Measurements from ENCODE around the gene TRIM15. TPM values are rescaled to one million over a fixed set of nuclear protein-coding genes. Genes with fewer than 3 reads are reported as not detected.

TRIM15 gene
- total and polyA plus RNA-seq, 10 of the 15 experiments (the other 5 are each of a cell fraction or from before 2014, with no cell fraction given), result 0.29 TPM; not detected in 9

- Histone ChIP-seq H3K27ac (ENCODE audit: control insufficient read depth, insufficient read depth) (no peak overlapping the region), H3K9me3 (replicated peaks; ENCODE audit: control insufficient read depth, insufficient read depth, low read length) (no peaks in the 10 kb centered on the region), H3K9ac (ENCODE audit: control insufficient read depth, insufficient read depth, low read length) (no peak overlapping the region), H3K4me3 (no peak overlapping the region), H3K79me2 (ENCODE audit: control insufficient read depth, insufficient read depth, low read length) (peaks cover 82% of the 10 kb centered on the region), H3K4me2 (ENCODE audit: control insufficient read depth, insufficient read depth) (peak overlapping the region; percentile 26; the same call in 1 of the 2 replicates), H4K20me1 (ENCODE audit: control insufficient read depth, insufficient read depth) (peaks cover 15% of the 10 kb centered on the region; the same call in 1 of the 2 replicates), H3K27me3 (replicated peaks in 1 of 2; ENCODE audit: control insufficient read depth in 2 of 2, insufficient read depth in 2 of 2, low read length in 1 of 2) (no peaks in the 10 kb centered on the region), H2AFZ (ENCODE audit: control insufficient read depth, low read depth, low read length) (no peak overlapping the region), H3K4me1 (ENCODE audit: control insufficient read depth, insufficient read depth, low read length) (peaks cover 58% of the 10 kb centered on the region), H3K36me3 (ENCODE audit: control insufficient read depth in 2 of 2, insufficient read depth in 2 of 2, low read length in 1 of 2) (peaks cover 1 to 20% of the 10 kb centered on the region in 2 experiments; a peak in 3 of 4 replicates)
- in situ Hi-C loops (cut with MboI) (no loop called here), intact Hi-C loops (cut with micrococcal nuclease; ENCODE audit: unreplicated experiment) (no loop called here)
- RAD21 ChIA-PET (ENCODE audit: unreplicated experiment), result no interaction called here
- CTCF ChIA-PET, result interaction anchor here (1.1 to 2.6 kb wide), 5 partner anchors 10 to 192 kb away, joined by 3 to 10 read pairs (median 4); no protein-coding TSS in a partner anchor
- TF ChIP-seq IKZF1 (conservative IDR thresholded peaks at IDR 0.05), result 0 out of 2 replicates have a peak, but pooled peaks have one; percentile 18
- no peak for TF ChIP-seq YBX1 (IDR thresholded peaks at IDR 0.05)
- TF ChIP-seq NFYB (IDR thresholded peaks at IDR 0.05; ENCODE audit: insufficient read depth, low read depth, low read length), result no peak
- TF ChIP-seq SIX5 (IDR thresholded peaks at IDR 0.05; ENCODE audit: low read depth, low read length, severe bottlenecking), result no peak
- TF ChIP-seq SREBF1 (IDR thresholded peaks at IDR 0.05; ENCODE audit: low read length), result no peak
- peak; percentile 77; the same call in 1 of the 2 replicates for TF ChIP-seq PAX5 (IDR thresholded peaks at IDR 0.05; ENCODE audit: borderline replicate concordance, low read depth, low read length)
- no peak for TF ChIP-seq SUPT20H (IDR thresholded peaks at IDR 0.05; ENCODE audit: borderline replicate concordance, control insufficient read depth, low read depth, low read length)
- no peak for TF ChIP-seq EZH2 (IDR thresholded peaks at IDR 0.05; ENCODE audit: borderline replicate concordance, control insufficient read depth, low read depth, low read length)
- TF ChIP-seq FOXM1 (IDR thresholded peaks at IDR 0.05; ENCODE audit: low read depth, low read length), result no peak
- no peak for TF ChIP-seq RAD51 (IDR thresholded peaks at IDR 0.05)
- no peak for TF ChIP-seq KAT2A (conservative IDR thresholded peaks at IDR 0.05; ENCODE audit: control insufficient read depth, low read depth, low read length)
- no peak for TF ChIP-seq ZBED1 (IDR thresholded peaks at IDR 0.05; ENCODE audit: borderline replicate concordance)
- TF ChIP-seq ZZZ3 (IDR thresholded peaks at IDR 0.05; ENCODE audit: control insufficient read depth, insufficient read length, low read depth), result no peak
- TF ChIP-seq IRF4 (IDR thresholded peaks at IDR 0.05; ENCODE audit: low read depth, low read length), result no peak
- no peak for TF ChIP-seq RELA (IDR thresholded peaks at IDR 0.05; ENCODE audit: borderline replicate concordance, partially characterized antibody)
- peak; percentile 29 for TF ChIP-seq RUNX3 (IDR thresholded peaks at IDR 0.05; ENCODE audit: low read length)
- POLR2A ChIA-PET, result interaction anchor here (0.5 to 1.6 kb wide), 3 partner anchors 14 to 56 kb away, joined by 3 to 4 read pairs (median 3); no protein-coding TSS in a partner anchor
- no TSS peak for BruUV-seq (replicated peaks)
- SMC1A ChIA-PET (ENCODE audit: uncharacterized antibody, unreplicated experiment), result interaction anchor here (1.5 kb wide), 1 partner anchor 13 kb away, joined by 5 read pairs; no protein-coding TSS in a partner anchor
- 13% methylated on average over 7 of the region's 7 CpGs for WGBS (ENCODE audit: insufficient coverage, insufficient replicate concordance, low lambda C conversion rate, missing lambda C conversion rate)
- ATAC-seq (peak; percentile 61), FAIRE-seq (no peak), DNase-seq (ENCODE audit: low read depth, low spot score) (no peak)
Measured at GRCh38 chr6:30206152-30206551, 42.8 kb downstream of the TRIM15 start.

Data from GM12878 (cell line).